ENCODE measurements around the gene FGF14. TPM values are rescaled to one million over a fixed set of nuclear protein-coding genes. Genes with fewer than 3 reads are reported as not detected.

Gene FGF14
- polyA plus RNA-seq, 5 donors: 0.49 to 1.2 (median 0.62) TPM

DNA sequence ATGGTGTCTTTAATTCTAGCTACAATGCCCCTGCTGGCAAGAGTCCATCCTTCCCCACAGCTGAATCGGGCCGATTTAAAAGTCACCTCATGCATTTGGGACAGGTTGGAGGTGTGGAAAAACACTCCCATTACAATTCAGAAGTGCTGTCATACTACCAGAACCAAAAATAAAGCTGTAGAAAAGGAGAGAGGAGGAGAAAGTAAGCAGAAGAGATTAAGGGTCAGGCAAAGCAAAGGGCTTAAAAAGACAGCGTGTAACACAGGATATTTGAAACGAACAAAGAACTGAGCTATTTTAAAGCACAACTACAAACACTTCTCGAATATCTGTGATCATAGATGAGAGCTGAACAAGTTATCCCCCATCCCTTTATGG lies 90.4 kb downstream of the FGF14 start:
- DNase-seq: no peak

DNA sequence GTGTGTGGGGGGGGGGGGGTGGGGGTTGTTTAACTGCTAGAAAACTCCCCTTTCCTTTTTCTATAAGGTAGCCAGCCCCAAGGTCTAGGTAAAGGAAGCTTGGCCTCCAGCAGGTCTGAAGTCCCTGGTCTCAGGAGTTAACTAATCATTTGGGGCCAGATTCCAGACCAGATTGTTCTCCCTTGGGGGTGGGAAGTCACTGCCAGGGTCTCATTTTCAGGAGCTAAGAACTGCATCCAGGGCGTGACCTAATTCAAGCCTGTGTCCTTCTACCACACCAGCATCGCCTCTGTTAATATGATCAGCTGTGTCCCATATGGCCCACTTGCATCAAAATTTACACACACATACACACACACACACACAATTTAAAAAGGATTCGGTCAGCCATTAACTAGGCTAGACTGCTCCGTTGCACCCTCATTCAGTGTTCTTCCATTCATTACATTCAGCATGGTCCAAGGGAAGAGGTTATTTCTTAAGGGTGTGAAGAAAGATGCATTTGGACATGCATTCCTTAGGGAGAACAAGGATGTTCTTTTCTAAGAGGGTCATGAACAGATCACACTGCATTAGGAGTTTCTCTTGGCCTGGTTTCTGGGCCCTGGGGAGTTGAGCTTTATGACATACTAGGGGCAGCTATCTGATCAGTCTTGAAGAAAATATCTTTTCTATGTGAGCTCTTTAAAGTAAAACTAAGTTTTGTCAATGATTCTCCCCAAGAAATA lies 91.0 kb downstream of the FGF14 start:
- no peak for DNase-seq

DNA sequence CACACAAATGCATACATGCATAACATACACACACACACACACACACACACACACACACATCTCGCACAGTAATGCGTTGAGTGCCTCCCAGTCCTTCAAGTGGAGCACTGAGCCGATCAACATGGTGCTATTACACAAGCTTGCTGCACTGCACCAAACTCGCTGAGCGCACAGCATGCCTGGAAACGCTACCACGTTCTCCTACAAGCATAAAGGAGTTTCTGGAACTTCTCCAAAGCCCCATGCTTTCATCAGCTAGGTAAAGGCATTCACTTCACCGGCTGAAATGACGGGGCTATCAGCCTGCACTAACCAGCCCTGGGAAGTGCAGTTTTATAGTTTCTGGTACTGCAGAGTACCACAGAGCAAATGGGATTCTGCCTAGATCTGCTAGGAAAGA lies 92.7 kb downstream of the FGF14 start:
- DNase-seq: no peak

DNA sequence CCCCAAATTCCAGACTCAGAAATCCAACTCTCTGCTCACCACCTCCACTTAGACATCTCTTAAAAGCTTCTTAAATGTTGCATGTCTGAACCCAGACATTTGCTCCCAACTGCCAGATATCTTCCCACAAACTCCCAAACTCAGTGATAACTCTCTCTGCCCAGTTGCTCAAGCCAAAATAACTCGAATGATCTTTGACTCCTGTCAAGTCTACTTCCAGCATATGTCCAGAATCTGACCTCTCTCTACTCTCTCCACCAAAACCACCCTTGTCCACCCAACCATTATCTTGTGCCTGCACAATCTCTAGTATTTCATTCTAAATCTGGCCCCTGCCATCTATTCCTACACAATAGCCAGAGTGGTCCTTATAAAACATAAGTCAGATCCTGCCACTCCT lies 99.3 kb downstream of the FGF14 start:
- DNase-seq: no peak

DNA sequence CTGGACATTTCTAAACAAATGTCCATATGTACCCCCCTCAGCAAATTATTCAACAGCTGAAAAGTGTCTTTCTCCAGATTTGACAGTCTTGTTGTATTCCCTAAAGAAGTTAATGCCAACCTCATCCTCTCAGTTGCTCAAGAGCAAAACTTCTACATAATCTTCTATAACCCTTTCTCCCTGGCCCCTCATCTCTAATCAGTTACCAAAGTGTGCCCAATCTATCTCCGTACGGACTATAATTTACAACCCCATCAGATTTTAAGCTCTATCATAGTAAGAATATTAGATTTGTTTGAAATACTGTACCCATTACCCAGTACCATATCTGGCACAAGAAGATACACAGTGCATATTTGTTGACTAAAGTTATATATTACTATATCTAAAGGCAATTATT lies 101.5 kb downstream of the FGF14 start:
- no peak for DNase-seq

DNA sequence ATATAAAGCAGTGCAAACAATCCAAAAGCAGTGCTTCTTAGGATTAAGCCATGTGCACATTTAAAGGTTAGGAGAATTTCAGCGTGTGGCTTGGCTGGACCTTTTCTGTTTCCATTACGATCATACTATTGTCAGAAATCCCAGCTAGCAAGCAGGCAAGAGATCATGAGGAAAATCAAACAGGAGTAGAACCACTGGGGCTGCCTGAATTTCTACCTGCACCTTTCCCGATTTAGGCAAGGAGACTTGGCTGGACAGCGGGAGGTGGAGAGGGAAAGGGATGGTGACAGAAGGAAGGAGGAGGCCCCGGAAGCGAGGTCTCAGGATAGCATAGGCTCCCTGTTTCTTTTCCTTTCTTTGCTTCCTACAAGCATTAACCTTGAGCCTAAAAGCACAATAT lies 102.5 kb downstream of the FGF14 start:
- no peak for DNase-seq

DNA sequence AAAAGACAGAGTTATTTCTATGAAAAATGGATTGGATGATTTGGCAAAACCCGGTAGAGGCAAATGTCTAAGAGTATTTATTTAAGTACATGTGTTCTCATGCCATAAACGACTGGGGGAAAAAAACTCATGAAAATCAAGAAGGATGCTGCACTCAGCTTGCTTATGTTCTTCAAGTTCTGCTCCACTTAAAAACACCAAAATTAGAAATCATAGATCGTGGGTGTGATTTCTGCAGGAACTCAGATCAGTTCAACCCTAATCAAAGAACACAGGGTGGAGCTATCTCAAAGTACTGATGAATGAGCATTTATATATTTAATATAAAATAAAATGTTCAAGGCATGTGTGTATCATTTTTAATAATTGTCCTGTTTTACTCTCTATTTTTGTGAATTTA lies 103.8 kb downstream of the FGF14 start:
- no peak for DNase-seq

DNA sequence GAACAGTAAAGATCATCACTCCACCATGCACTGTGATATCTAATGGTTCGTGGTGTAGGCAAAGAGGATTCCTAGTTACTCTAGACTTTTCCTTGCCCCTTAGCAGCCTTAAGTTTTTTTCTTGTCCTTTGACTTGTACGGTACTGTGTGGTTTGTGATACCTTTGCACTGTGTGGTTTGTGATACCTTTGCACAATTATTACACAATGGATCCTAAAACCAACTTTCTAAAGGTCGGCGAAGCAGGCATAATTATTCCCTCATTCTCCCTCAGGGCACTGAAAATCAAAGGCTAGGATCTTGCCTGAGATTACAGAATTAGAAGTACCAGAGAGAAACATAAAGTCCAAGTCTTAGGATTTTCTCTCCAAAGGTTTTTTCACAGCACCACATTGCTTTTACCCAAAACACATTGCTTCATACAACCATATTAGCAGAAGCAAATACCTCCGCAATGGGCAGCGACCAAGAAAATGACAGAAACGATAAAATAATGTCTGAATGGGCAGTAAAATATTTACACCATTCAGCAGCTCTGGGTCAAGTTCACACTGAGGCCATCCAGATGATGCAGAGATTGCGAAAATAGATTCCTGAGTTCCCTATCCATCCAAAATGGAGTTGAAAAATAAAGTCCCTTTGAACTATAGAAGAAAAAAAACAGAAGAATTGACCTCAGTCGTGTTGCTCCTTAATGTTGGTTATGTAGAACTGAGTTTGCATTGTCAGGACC lies 106.4 kb downstream of the FGF14 start:
- DNase-seq: no peak

DNA sequence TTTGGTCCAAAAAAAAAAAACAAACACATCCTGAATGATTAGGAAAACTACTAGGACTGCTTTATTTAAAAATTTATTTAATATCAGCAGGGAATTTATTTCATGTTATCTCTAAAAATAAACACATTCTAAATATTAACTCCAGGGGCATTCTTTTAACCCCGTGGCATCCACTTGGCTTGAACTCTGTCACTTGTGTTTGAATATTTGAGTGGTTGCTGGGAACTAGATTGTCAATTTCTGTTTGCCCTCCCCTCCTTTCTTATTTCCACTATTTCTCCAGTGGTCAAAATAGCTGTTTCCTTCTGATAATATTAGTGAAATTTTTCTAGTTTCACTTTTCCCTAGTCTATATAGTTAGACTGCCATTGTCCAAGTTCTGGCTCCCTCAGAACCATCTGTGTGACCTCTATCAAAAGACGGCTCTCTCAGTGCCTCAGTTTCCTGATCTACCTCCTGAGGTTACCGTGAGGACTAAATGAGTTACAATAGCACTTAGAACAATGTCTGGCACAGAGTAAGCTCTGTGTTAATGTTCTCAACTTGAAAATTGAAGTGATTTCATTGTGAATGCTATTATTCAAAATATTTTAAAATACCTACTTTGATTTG lies 107.3 kb downstream of the FGF14 start:
- no peak for DNase-seq

DNA sequence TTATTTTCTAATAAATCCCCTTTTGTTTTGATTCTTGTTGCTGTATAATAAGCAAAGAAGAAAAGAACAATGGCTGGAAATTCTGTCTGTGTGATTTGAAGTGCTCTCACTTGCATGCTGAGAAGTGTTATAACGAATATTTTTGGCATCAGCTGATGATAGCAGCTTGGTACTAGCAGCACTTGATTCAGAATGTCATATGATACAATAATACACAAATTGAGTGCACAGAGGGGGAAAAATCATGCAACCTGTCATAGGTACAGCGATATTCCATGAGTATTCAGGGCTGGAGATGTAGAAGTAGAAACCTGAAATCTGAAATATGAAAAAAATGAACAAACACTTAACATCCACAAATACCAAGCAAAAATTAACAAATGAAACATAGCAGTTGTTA lies 108.1 kb downstream of the FGF14 start:
- no peak for DNase-seq

DNA sequence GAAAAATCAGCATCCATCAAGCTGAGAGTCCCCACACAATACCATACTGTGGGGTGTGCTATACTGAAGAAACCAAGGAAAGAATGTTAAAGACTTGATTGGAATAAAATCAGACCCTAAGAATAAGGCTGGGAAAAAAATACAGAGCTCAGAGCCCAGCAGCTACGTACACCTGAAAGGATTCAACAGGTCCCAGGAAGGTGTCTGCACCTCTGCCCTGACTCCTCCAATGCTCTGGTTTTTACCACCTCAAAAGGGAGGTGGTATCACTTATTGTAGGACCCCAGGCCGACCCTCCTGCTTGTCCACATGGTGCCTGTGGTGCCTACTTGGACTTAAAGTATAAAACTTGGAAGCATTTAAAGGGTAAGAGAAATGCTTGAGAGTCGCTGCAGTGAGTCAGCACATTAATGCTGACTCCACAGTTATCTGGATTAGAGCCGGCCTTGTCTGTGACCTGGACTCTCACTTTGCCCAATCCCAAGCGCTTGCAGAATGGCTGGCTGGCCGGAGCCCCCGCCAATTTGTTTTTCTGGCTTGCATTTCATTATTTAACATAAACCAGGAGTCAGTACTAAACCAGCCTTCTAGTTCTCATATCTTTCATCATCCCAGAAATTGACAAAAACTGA lies 110.1 kb downstream of the FGF14 start:
- no peak for DNase-seq

DNA sequence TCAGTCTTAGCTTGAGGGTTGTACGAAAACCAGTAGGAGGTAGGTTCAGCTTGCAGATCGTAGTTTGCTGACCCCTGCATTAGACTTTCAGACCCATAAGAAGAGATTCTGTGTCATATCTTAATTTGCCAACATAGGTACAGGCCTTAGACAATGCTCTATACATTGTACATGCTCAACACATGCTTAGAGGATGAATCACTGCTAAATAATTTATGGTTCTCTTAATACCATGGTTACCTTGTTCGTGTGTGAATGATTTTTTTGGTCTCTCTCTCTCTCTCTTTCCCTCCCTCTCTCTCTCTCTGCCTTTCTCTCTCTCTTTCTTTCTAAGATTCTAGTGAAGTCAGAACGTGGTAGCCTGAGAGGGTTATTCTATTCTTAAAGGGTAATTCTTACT lies 112.2 kb downstream of the FGF14 start:
- DNase-seq: no peak

DNA sequence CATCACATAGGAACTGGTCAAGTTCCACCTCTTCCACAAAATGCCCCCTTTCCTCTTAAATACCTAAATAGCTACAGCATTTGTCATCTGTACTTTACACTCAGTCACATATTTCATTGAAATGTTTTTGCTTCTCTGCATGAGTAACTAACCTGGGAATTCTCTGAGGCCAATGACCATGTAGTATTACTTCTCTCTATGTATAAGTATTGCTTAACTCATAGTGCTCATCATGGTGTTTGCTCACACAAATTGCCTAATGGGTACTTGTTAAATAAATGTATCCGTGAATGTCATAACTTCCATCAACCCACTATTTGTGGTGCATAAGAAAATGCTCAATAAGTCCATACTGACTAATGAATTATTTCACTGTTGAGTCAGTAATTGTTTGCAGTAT lies 115.5 kb downstream of the FGF14 start:
- no peak for DNase-seq

DNA sequence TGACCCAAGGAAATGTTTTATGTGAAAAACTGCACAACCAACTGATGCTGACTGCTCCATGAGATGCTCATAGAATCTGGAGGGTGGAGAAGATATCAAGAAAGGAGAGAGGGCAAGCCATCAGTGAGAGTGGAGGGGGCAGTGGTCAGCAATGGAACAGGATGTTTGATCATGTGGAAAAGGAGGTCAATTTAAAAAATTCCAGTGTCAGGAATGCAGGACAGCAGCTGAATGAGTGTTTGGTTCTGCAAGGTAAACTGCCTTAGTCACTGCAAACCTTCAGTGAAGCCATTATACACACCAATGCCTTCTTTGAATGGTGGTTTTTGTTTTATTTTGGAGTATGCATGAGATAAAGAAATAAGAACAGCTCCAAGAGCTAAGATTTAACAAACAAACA lies 121.5 kb downstream of the FGF14 start:
- no peak for DNase-seq

DNA sequence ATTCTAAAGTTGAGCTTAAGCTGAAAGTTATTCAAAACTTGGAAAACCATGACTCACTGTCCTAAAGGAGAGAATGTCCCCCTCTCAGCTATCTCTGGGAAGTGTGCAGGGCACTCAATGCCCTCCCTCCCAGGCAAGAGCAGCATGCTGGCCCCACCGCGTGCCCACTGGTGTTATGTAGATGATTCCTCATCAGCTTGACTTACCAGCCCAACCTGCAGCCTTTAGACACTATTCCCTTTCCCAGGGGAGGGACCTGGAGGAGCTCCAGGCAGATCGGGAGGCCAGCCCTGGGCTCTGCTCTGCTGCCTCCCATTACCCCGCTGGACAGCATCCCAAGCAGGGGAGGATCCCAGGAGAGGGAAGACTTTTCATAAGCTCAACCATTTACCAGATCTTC lies 124.6 kb downstream of the FGF14 start:
- DNase-seq: no peak

DNA sequence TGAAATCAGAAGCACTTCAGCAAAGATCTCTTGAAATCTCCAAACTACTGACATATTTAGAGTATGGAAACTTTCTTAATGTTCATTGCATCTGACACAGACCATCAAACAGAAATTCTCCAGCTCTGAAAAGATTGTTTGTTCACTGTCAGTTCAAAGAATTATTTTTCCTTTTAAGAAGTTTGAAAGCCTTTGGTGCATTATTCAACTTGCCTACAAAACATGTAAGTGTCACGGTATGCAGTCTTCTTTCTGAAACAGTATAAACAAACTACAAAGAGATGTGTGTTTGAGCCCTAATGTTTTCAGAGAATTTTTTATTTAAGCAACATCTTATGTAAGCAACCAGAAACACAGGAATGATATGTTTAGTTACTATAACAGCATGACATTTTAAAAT lies 125.4 kb downstream of the FGF14 start:
- DNase-seq: no peak

DNA sequence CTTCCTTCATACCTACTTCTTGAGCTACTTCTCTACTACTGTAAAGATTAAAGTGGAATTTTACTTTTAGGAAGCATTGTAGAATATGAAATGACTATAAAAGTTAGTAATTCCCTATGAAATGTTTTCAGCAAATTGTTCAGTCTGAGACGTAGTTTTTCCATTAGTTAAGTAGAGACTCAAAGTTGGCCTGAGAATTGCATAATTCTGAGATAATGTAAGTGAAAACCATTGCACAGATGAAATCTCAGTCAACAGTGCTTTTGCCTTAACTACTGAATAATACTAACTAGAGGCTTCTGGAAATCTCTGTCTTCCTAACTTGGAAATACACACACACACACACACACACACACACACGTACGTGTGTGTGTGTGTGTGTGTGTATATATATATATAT lies 125.9 kb downstream of the FGF14 start:
- no peak for DNase-seq

DNA sequence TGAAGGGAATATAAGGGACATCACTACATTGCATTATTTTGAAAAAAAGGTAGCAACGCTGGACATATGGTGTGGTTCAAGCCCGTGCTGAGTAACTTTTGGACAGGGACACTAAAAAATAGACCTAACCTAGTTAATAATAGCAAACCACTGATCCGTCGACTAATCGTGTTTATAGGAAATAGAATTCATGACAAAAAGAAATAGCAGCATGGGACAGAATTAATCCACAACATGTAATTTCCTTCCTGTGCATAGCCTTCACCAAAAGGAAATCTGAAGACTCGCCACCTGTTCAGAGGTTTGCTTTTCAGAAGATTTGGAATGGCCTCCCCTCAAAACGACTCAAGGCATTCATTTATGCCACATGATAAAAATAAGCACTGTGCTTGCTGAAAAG lies 128.7 kb downstream of the FGF14 start:
- no peak for DNase-seq

DNA sequence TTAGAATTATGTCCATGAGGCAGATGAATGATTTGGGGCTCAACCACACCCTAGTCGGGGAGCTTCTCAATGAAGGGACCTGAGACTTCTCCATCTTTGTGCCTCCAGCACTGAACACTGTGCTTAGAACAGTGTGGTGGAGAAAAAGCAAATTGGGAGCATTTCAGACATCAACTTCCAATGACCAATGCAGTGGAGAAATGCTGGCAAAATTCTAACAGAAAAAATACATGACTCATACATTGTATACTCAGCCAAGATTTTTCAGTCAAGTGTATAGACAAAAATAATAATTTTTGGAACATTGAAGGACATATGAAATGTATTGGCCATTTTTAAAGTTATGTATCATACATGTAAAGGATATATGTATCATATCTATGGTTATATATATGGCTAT lies 134.7 kb downstream of the FGF14 start:
- no peak for DNase-seq

DNA sequence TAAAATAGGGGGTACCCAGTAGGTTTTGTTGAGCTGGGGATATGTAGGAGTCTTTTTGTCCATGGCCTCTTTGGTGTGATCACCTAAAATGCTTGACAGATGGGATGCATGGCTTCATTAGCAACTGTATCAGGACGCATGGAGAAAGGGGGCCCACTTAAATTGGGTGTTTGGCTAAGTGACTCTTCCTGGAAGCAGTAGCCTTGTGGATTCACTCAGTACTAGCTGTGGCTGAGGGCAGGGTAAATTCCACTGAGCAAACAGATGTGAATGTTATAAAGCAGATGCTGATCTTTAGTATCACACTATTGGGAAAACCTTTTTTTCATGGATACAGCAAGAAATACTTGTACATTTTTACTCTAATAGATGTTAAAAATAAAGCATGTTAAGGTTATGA lies 140.0 kb downstream of the FGF14 start:
- no peak for DNase-seq

DNA sequence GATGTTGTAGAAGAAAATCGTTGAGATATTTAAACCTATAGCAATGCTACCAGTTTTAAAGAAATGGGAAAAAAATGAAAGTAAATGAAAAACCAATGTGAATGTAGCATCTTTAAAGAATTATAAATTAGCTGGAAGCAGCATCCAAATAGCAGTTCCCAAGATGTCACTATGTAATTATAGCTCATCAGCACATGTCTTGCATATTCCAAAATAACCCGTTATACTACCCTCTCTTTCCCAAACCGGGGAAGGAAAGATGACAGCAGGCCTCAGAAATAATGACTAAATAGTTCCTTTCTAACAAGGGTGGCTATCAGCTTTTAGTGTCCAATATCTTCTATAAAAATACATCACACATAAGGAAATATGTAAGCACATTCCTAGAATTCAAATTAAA lies 140.5 kb downstream of the FGF14 start:
- no peak for DNase-seq

DNA sequence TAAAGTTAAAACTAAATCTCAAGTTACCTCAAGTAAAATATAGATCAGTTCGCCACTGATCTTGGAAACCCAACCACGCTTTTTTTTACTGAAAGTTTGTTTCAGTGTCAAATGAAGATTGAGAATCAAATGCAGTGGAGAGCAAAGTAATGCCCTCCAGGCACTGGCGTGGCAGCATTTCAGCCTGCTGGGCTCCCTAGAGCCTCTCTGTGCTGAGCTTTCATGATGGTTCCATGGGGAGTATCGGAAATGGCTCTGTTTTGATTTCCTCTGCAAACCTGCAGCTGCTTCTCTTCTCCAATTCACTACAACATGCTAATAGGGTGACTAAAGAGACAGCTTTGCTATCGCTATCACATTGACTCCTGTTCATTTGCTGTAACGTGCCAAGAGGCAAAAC lies 141.6 kb downstream of the FGF14 start:
- DNase-seq: no peak

DNA sequence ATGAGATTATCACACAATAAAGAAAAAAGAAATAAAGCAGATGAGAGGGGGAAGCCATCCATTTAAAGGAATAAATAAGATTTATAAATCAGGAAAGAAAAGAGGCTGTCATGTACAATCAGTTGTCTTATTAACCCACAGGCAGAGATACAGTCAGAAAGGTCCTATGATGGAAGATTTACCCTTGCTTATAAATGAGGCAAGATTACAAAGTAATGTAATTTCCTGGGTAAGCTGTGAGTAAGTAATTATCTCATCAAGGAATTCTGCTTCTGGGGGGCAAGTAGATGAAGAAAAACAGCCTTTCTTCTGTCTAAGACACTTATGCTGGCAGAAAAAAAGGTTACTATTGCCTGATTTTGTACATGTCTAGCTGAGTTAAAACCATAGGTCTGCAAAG lies 146.4 kb downstream of the FGF14 start:
- DNase-seq: no peak

All from right lung (tissue), 5 donors.